IPS-18c (cell line): ENCODE measurements around the gene MXD1.

Source experiments
- H3K4me3 ChIP-seq: 2 replicates; pipeline ENCODE4 v1.7.0; 2013; ENCODE audit warnings: low read depth, mild to moderate bottlenecking, low read length, moderate library complexity; ENCODE audit not compliant: insufficient read depth
- H3K9me3 ChIP-seq: one replicate; pipeline ENCODE4 v1.6.1; 2013; ENCODE audit warnings: mild to moderate bottlenecking, low read length, moderate library complexity; ENCODE audit not compliant: control insufficient read depth, insufficient read depth

MXD1 gene

GRCh38 chr2:69962986-69963730 lies 48.2 kb downstream of the MXD1 start:
- Histone ChIP-seq H3K4me3 (no peak overlapping the region), H3K9me3 (no peaks in the 10 kb centered on the region)

- no peaks in the 10 kb centered on the region for H3K9me3 ChIP-seq
- H3K4me3 ChIP-seq, result no peak overlapping the region
Measured at GRCh38 chr2:69964353-69964841, 49.5 kb downstream of the MXD1 start.

GRCh38 chr2:69965756-69966445 lies 51.0 kb downstream of the MXD1 start:
- Histone ChIP-seq H3K4me3 (no peak overlapping the region), H3K9me3 (no peaks in the 10 kb centered on the region)

GRCh38 chr2:69966496-69966895 lies 51.6 kb downstream of the MXD1 start:
- Histone ChIP-seq H3K9me3 (no peaks in the 10 kb centered on the region), H3K4me3 (no peak overlapping the region)

GRCh38 chr2:69968609-69969008 lies 53.7 kb downstream of the MXD1 start:
- no peak overlapping the region for H3K4me3 ChIP-seq
- H3K9me3 ChIP-seq, result no peaks in the 10 kb centered on the region

GRCh38 chr2:69969126-69969983 lies 54.4 kb downstream of the MXD1 start:
- no peak overlapping the region for H3K4me3 ChIP-seq

GRCh38 chr2:69969991-69970390 lies 55.1 kb downstream of the MXD1 start:
- no peaks in the 10 kb centered on the region for H3K9me3 ChIP-seq
- H3K4me3 ChIP-seq, result no peak overlapping the region

More at GRCh38 chr2:69969126-69969983, 54.4 kb downstream of the MXD1 start:
- H3K9me3 ChIP-seq, result no peaks in the 10 kb centered on the region

GRCh38 chr2:69972822-69973221 lies 57.9 kb downstream of the MXD1 start:
- H3K4me3 ChIP-seq, result no peak overlapping the region
- no peaks in the 10 kb centered on the region for H3K9me3 ChIP-seq

GRCh38 chr2:69973335-69973735 lies 58.4 kb downstream of the MXD1 start:
- Histone ChIP-seq H3K9me3 (peaks cover 2% of the 10 kb centered on the region), H3K4me3 (no peak overlapping the region)

GRCh38 chr2:69975136-69975852 lies 60.4 kb downstream of the MXD1 start:
- Histone ChIP-seq H3K4me3 (no peak overlapping the region), H3K9me3 (peaks cover 2% of the 10 kb centered on the region)

- Histone ChIP-seq H3K9me3 (peaks cover 2% of the 10 kb centered on the region), H3K4me3 (no peak overlapping the region)
Measured at GRCh38 chr2:69975853-69976462, 61.0 kb downstream of the MXD1 start.

- H3K4me3 ChIP-seq, result no peak overlapping the region
- H3K9me3 ChIP-seq, result peaks cover 2% of the 10 kb centered on the region
Measured at GRCh38 chr2:69977186-69977585, 62.3 kb downstream of the MXD1 start.

GRCh38 chr2:69977906-69978482 lies 63.1 kb downstream of the MXD1 start:
- H3K4me3 ChIP-seq, result no peak overlapping the region
- peaks cover 2% of the 10 kb centered on the region for H3K9me3 ChIP-seq

- Histone ChIP-seq H3K9me3 (peaks cover 2% of the 10 kb centered on the region), H3K4me3 (no peak overlapping the region)
Measured at GRCh38 chr2:69979902-69980807, 65.2 kb downstream of the MXD1 start.

- Histone ChIP-seq H3K4me3 (no peak overlapping the region), H3K9me3 (no peaks in the 10 kb centered on the region)
Measured at GRCh38 chr2:69983392-69983966, 68.6 kb downstream of the MXD1 start.
